Psoas muscle (tissue), 8 donors: Measurements from ENCODE around the gene SAXO2. TPM values are rescaled to one million over a fixed set of nuclear protein-coding genes. Genes with fewer than 3 reads are reported as not detected.
"Not testable (repeated sequence)": the region's sequence is repeated elsewhere in the genome, so short reads cannot be mapped to it uniquely, and the experiment has no call there.

Experiments used
- ATAC-seq, 4 donors: fragments of 200-7000 bp; cut with Tn5 transposase; one replicate each; pipeline ENCODE4 v1.9.1; 2020; ENCODE audit warnings: moderate library complexity in 3 of 4, mild to moderate bottlenecking in 2 of 4
- DNase-seq, 2 donors: peaks; one replicate each; pipeline ENCODE4 v3.0.0-alpha.2; 2020
- H3K27ac ChIP-seq: fragments of 200-600 bp; one replicate; pipeline ENCODE4 v1.8.0; 2022
- H3K27me3 ChIP-seq, 3 donors: fragments of 200-600 bp in 1 of 3; one replicate each; pipeline versions ENCODE4 v1.6.1 to v1.8.0; 2013 to 2022; ENCODE audit warnings: low read length in 2 of 3, mild to moderate bottlenecking in 2 of 3, moderate library complexity in 1 of 3; ENCODE audit not compliant: insufficient read depth in 3 of 3
- H3K36me3 ChIP-seq, 2 donors: fragments of 200-600 bp in 1 of 2; one replicate each; pipeline versions ENCODE4 v1.6.1 to v1.8.0; 2013 to 2022; ENCODE audit warnings: low read depth in 1 of 2, mild to moderate bottlenecking in 1 of 2, moderate library complexity in 1 of 2; ENCODE audit not compliant: insufficient read depth in 1 of 2
- H3K4me1 ChIP-seq: fragments of 200-600 bp; one replicate; pipeline ENCODE4 v1.8.0; 2022
- H3K4me3 ChIP-seq: fragments of 200-600 bp; one replicate; pipeline ENCODE4 v1.8.0; 2022; ENCODE audit warnings: mild to moderate bottlenecking
- H3K9me3 ChIP-seq: fragments of 200-600 bp; one replicate; pipeline ENCODE4 v1.8.0; 2022
- WGBS, 3 donors: extraction: QIAGEN DNeasy Blood & Tissue Kit; methylation state at CpG; one replicate each; pipeline versions ENCODE4 v1.1.6 to v1.1.7; 2013; 5-methylcytosine and 5-hydroxymethylcytosine counted together
- intact Hi-C, 2 donors: fragments of 100-400 bp; cut with DNase I; formaldehyde crosslinking; loops; one replicate each; pipeline versions ENCODE4 v1.11.0 to v1.14.2; 2022
- polyA plus RNA-seq, 3 donors: library from polyadenylated mRNA; stranded (reverse); fragments of 200-250 nt; gene quantifications; one replicate each; pipeline ENCODE4 v1.2.3, GENCODE V29; 2013
- total RNA-seq, 4 donors: library from RNA; stranded (reverse); fragmentation: NEBNext Ultra II Directional in 2 of 4; extraction: Animal tissue kit (Norgen Biotek cat#: 25700) in 2 of 4; gene quantifications; one replicate each; pipeline versions ENCODE4 v1.2.1 to v1.2.4, GENCODE V29; 2021 to 2023
- donor health status: healthy with polysubstance abuse.
- donor health status: DM: no; HTN: no; CAD: no; lungs with moderate emphysema.
- donor health status: Bipolar disorder and iron deficiency.
- donor health status: healthy.
- donor health status: DM: yes; HTN: yes; CAD: no.
- donor health status: DM: no; HTN: no; CAD: no.
- donor health status: DM: no; HTN: no; CAD: no.
- donor health status: DM: yes; HTN: yes; CAD: no.

Gene SAXO2
- total and polyA plus RNA-seq, 7 donors: 0.40 to 4.3 (median 1.7) TPM; not detected in 1

- H3K9me3 ChIP-seq, H3K4me3 ChIP-seq, intact Hi-C loops, H3K36me3 ChIP-seq, DNase-seq, H3K4me1 ChIP-seq, H3K27me3 ChIP-seq: not testable (repeated sequence)
- peak in 1 of 4 donors; percentile 1 for ATAC-seq
- peak overlapping the region; percentile 23 for H3K27ac ChIP-seq
- WGBS, 3 donors: 61 to 66% (median 63%) methylated on average over 17 to 43 of the region's 43 CpGs
These were observed 71.3 kb downstream of the SAXO2 start for GRCh38 chr15:82333603-82334553.

Other genes with a start within 250 kb of the SAXO2 start
- gene MEX3B, start 216.8 kb upstream of the SAXO2 start, total RNA-seq: 1 to 10 TPM; 1.1 to 1.3 (median 1.2) TPM
- 1 to 10 TPM in 1 of 3 donors, under 1 TPM in 2; 0.57 to 1.8 (median 0.62) TPM for gene MEX3B, start 216.8 kb upstream of the SAXO2 start, polyA plus RNA-seq
- 10 to 100 TPM; 11.5 to 19.7 (median 13.8) TPM for gene EFL1, start 84 bp upstream of the SAXO2 start, total RNA-seq
- gene EFL1, start 84 bp upstream of the SAXO2 start, polyA plus RNA-seq: 10 to 100 TPM in 2 of 3 donors, 1 to 10 TPM in 1; 9.2 to 13.4 (median 10.5) TPM
- gene GOLGA6L10, start 86.7 kb downstream of the SAXO2 start, total RNA-seq: under 1 TPM; 0.61 to 0.91 (median 0.75) TPM
- under 1 TPM; 0.39 to 0.73 (median 0.42) TPM for gene GOLGA6L10, start 86.7 kb downstream of the SAXO2 start, polyA plus RNA-seq
- 1 to 10 TPM in 2 of 4 donors, under 1 TPM in 2; 0.87 to 1.7 (median 1.1) TPM for gene GOLGA6L9, start 167.0 kb downstream of the SAXO2 start, total RNA-seq
- 1 to 10 TPM; 1.1 to 3.5 (median 1.1) TPM for gene GOLGA6L9, start 167.0 kb downstream of the SAXO2 start, polyA plus RNA-seq